ENCODE measurements around the gene CPD.

DNA sequence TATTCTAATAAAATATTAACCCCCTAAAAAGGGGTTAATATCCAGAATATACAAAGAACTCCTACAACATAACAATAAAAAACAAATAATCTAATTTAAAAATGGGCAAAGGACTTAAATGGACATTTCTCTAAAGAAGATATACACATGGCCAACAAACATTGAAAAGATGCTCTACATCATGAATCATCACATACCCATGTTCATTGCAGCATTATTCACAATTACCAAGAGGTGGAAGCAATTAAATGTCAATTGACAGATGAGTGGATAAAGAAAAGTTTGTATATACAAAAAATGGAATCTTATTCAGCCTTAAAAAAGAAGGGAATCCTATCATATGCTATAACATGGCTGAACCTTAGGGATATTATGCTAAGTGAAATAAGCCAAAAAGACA is 36.8 kb downstream of the CPD start:
- no peak for TF ChIP-seq POLR2A (IDR thresholded peaks at IDR 0.05; ENCODE audit: low read depth, low read length)
- TF ChIP-seq POLR2AphosphoS5 (IDR thresholded peaks at IDR 0.05; ENCODE audit: low read depth, low read length) = no peak
- no peak for TF ChIP-seq POU2F2 (IDR thresholded peaks at IDR 0.05; ENCODE audit: low read depth, low read length)
- no peak for TF ChIP-seq TAF1 (IDR thresholded peaks at IDR 0.05; ENCODE audit: low read depth, low read length)
- TF ChIP-seq PAX5 (IDR thresholded peaks at IDR 0.05; ENCODE audit: insufficient read depth, low read length, severe bottlenecking) = no peak
